ENCODE measurements around the gene ADAT3. TPM values are rescaled to one million over a fixed set of nuclear protein-coding genes. Genes with fewer than 3 reads are reported as not detected.

ADAT3 gene
- total RNA-seq, 1 donor from 2014 or later, result 5.7 TPM

DNA sequence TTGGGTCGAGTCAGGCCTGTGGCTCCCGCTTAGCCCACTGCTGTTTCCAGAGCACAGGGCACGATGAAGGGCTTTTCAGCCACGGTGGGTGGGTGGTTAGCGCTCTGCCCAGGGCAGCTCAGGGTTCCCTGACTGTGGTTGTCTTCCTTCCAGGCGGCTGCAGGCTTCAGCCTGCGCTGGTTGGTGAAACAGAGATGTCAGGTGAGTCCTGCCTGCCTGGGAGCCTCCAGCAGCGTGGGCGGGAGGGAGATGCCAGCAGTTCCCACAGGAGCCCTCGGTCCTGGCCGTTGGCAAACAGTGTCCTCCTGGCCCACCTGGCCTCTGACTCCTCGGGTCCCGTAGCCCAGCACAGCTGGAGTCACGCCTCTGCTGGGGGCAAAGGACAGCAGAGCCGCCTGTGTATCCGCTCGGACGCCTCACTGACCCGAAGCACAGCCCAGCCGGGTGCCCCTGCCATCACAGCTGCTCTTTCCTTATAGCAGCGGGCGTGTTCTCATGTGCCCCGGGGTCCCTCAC, 9.7 kb downstream of the ADAT3 start:
- H3K4me1 Mint-ChIP-seq (ENCODE audit: low read depth, unreplicated experiment), result peaks cover 5% of the 10 kb centered on the region
- no peak overlapping the region for H3K27ac Mint-ChIP-seq (ENCODE audit: unreplicated experiment)
- no peak overlapping the region for H3K4me3 Mint-ChIP-seq (ENCODE audit: unreplicated experiment)
- Histone ChIP-seq H3K4me2 (ENCODE audit: low read length) (no peak overlapping the region), H3K79me2 (ENCODE audit: insufficient read depth, low read length) (peaks cover 46% of the 10 kb centered on the region), H4K20me1 (ENCODE audit: insufficient read depth, low read length) (peaks cover 41% of the 10 kb centered on the region), H3K27ac (ENCODE audit: low read depth, low read length) (no peak overlapping the region), H3K9ac (ENCODE audit: low read length) (no peak overlapping the region), H3K9me3 (ENCODE audit: insufficient read depth, low read depth, low read length) (no peaks in the 10 kb centered on the region), H3K27me3 (ENCODE audit: insufficient read depth, low read length) (no peaks in the 10 kb centered on the region), H3K4me1 (ENCODE audit: insufficient read depth, low read length) (peaks cover 1% of the 10 kb centered on the region), H3K4me3 (ENCODE audit: insufficient read depth, low read depth, low read length) (no peak overlapping the region), H3K36me3 (ENCODE audit: insufficient read depth, low read length) (no peaks in the 10 kb centered on the region), H2AFZ (ENCODE audit: low read depth, low read length) (no peak overlapping the region)
- TF ChIP-seq EZH2 (IDR thresholded peaks at IDR 0.05; ENCODE audit: insufficient read depth, low read length), result no peak
- TF ChIP-seq, protein P1, sequence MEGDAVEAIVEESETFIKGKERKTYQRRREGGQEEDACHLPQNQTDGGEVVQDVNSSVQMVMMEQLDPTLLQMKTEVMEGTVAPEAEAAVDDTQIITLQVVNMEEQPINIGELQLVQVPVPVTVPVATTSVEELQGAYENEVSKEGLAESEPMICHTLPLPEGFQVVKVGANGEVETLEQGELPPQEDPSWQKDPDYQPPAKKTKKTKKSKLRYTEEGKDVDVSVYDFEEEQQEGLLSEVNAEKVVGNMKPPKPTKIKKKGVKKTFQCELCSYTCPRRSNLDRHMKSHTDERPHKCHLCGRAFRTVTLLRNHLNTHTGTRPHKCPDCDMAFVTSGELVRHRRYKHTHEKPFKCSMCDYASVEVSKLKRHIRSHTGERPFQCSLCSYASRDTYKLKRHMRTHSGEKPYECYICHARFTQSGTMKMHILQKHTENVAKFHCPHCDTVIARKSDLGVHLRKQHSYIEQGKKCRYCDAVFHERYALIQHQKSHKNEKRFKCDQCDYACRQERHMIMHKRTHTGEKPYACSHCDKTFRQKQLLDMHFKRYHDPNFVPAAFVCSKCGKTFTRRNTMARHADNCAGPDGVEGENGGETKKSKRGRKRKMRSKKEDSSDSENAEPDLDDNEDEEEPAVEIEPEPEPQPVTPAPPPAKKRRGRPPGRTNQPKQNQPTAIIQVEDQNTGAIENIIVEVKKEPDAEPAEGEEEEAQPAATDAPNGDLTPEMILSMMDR (IDR thresholded peaks at IDR 0.05; ENCODE audit: insufficient read depth, low read depth, low read length), result no peak
- FAIRE-seq (no peak), DNase-seq (ENCODE audit: low read depth) (no peak)
- H3K27me3 Mint-ChIP-seq (ENCODE audit: low read depth, unreplicated experiment), result no peaks in the 10 kb centered on the region
- H3K9me3 Mint-ChIP-seq (ENCODE audit: unreplicated experiment), result no peaks in the 10 kb centered on the region
- H3K36me3 Mint-ChIP-seq (ENCODE audit: low read depth, unreplicated experiment), result peaks cover 2% of the 10 kb centered on the region

DNA sequence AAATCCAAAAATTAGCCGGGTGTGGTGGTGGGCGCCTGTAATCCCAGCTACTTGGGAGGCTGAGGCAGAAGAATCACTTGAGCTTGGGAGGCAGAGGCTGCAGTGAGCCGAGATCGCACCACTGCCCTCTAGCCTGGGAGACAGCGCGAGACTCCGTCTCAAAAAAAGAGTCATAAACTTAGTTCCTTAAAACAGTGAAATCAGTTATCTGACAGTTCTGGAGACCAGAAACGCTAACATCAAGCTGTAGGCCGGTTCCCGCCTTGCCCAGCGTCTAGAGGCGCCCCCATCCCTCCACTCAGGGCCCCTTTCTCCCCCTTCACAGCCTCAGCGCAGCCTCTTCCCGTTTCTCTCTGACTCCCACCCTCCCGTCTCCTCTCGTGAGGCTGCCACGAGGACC, 11.9 kb downstream of the ADAT3 start:
- H3K4me1 ChIP-seq (ENCODE audit: insufficient read depth, low read length), result no peaks in the 10 kb centered on the region
- Mint-ChIP-seq H3K9me3 (ENCODE audit: unreplicated experiment) (no peaks in the 10 kb centered on the region), H3K27ac (ENCODE audit: unreplicated experiment) (no peak overlapping the region), H3K27me3 (ENCODE audit: low read depth, unreplicated experiment) (no peaks in the 10 kb centered on the region), H3K4me3 (ENCODE audit: unreplicated experiment) (no peak overlapping the region), H3K4me1 (ENCODE audit: low read depth, unreplicated experiment) (no peaks in the 10 kb centered on the region), H3K36me3 (ENCODE audit: low read depth, unreplicated experiment) (peaks cover 2% of the 10 kb centered on the region)
- H3K9me3 ChIP-seq (ENCODE audit: insufficient read depth, low read depth, low read length), result no peaks in the 10 kb centered on the region
- H3K27me3 ChIP-seq (ENCODE audit: insufficient read depth, low read length), result no peaks in the 10 kb centered on the region
- no peak for DNase-seq (ENCODE audit: low read depth)
- H3K36me3 ChIP-seq (ENCODE audit: insufficient read depth, low read length), result no peaks in the 10 kb centered on the region
- no peak overlapping the region for H3K4me2 ChIP-seq (ENCODE audit: low read length)
- no peak overlapping the region for H3K4me3 ChIP-seq (ENCODE audit: insufficient read depth, low read depth, low read length)
- peaks cover 24% of the 10 kb centered on the region for H4K20me1 ChIP-seq (ENCODE audit: insufficient read depth, low read length)
- no peak overlapping the region for H3K9ac ChIP-seq (ENCODE audit: low read length)
- no peak for FAIRE-seq
- no peak overlapping the region for H3K27ac ChIP-seq (ENCODE audit: low read depth, low read length)
- peaks cover 24% of the 10 kb centered on the region for H3K79me2 ChIP-seq (ENCODE audit: insufficient read depth, low read length)
- TF ChIP-seq EZH2 (IDR thresholded peaks at IDR 0.05; ENCODE audit: insufficient read depth, low read length), result no peak
- TF ChIP-seq, protein P1 (IDR thresholded peaks at IDR 0.05; ENCODE audit: insufficient read depth, low read depth, low read length), result no peak
- no peak overlapping the region for H2AFZ ChIP-seq (ENCODE audit: low read depth, low read length)

DNA sequence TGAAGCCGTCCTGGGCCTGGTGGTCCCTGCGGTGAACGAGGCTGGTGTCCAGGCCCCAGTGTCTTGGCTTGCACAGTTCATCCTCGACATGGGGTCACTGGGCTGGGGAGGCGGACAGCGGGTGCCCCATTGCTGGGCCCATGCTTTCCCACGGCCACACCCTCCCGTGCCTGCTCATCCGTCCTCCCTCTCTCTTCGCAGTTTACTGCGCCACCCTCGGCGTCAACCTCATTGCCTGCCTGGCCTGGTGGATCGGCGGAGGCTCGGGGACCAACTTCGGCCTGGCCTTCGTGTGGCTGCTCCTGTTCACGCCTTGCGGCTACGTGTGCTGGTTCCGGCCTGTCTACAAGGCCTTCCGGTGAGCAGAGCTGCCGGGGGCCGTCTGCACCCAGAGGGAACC, 12.7 kb downstream of the ADAT3 start:
- Mint-ChIP-seq H3K4me3 (ENCODE audit: unreplicated experiment) (no peak overlapping the region), H3K36me3 (ENCODE audit: low read depth, unreplicated experiment) (peaks cover 2% of the 10 kb centered on the region), H3K9me3 (ENCODE audit: unreplicated experiment) (no peaks in the 10 kb centered on the region), H3K27me3 (ENCODE audit: low read depth, unreplicated experiment) (no peaks in the 10 kb centered on the region), H3K27ac (ENCODE audit: unreplicated experiment) (no peak overlapping the region), H3K4me1 (ENCODE audit: low read depth, unreplicated experiment) (no peaks in the 10 kb centered on the region)
- H3K79me2 ChIP-seq (ENCODE audit: insufficient read depth, low read length), result peaks cover 16% of the 10 kb centered on the region
- TF ChIP-seq EZH2 (IDR thresholded peaks at IDR 0.05; ENCODE audit: insufficient read depth, low read length), result no peak
- TF ChIP-seq, protein P1 (IDR thresholded peaks at IDR 0.05; ENCODE audit: insufficient read depth, low read depth, low read length), result no peak
- FAIRE-seq (no peak), DNase-seq (ENCODE audit: low read depth) (no peak)
- H3K4me2 ChIP-seq (ENCODE audit: low read length), result no peak overlapping the region
- peaks cover 28% of the 10 kb centered on the region for H4K20me1 ChIP-seq (ENCODE audit: insufficient read depth, low read length)
- H3K27me3 ChIP-seq (ENCODE audit: insufficient read depth, low read length), result no peaks in the 10 kb centered on the region
- H2AFZ ChIP-seq (ENCODE audit: low read depth, low read length), result no peak overlapping the region
- no peak overlapping the region for H3K27ac ChIP-seq (ENCODE audit: low read depth, low read length)
- peaks cover 3% of the 10 kb centered on the region for H3K36me3 ChIP-seq (ENCODE audit: insufficient read depth, low read length)
- no peak overlapping the region for H3K9ac ChIP-seq (ENCODE audit: low read length)
- no peaks in the 10 kb centered on the region for H3K4me1 ChIP-seq (ENCODE audit: insufficient read depth, low read length)
- no peak overlapping the region for H3K4me3 ChIP-seq (ENCODE audit: insufficient read depth, low read depth, low read length)
- H3K9me3 ChIP-seq (ENCODE audit: insufficient read depth, low read depth, low read length), result no peaks in the 10 kb centered on the region
